Lower lobe of right lung (tissue), 2 donors: ENCODE results near the gene INTS6. TPM values are rescaled to one million over a fixed set of nuclear protein-coding genes. Genes with fewer than 3 reads are reported as not detected.

Experiments used
- ATAC-seq, 2 donors: fragments of 200-7000 bp; cut with Tn5 transposase; one replicate each; pipeline ENCODE4 v1.9.1; 2020 to 2022; ENCODE audit warnings: mild to moderate bottlenecking in 2 of 2, moderate library complexity in 2 of 2
- DNase-seq: peaks from one replicate; pipeline ENCODE4 v3.0.0-alpha.2; 2020
- H3K27ac ChIP-seq: fragments of 200-600 bp; one replicate; pipeline ENCODE4 v1.8.0; 2022
- H3K27me3 ChIP-seq: fragments of 200-600 bp; one replicate; pipeline ENCODE4 v1.8.0; 2022; ENCODE audit warnings: low read depth
- H3K36me3 ChIP-seq: fragments of 200-600 bp; one replicate; pipeline ENCODE4 v1.8.0; 2022; ENCODE audit warnings: mild to moderate bottlenecking
- H3K4me1 ChIP-seq: fragments of 200-600 bp; one replicate; pipeline ENCODE4 v1.8.0; 2022
- H3K4me3 ChIP-seq: fragments of 200-600 bp; one replicate; pipeline ENCODE4 v1.8.0; 2022; ENCODE audit warnings: mild to moderate bottlenecking
- H3K9me3 ChIP-seq: fragments of 200-600 bp; one replicate; pipeline ENCODE4 v1.8.0; 2022
- intact Hi-C: fragments of 100-400 bp; cut with DNase I; formaldehyde crosslinking; loops from one replicate; pipeline ENCODE4 v1.11.0; 2022
- total RNA-seq: library from RNA; stranded (reverse); fragmentation: NEBNext Ultra II Directional; extraction: Animal tissue kit (Norgen Biotek cat#: 25700); gene quantifications from one replicate; pipeline ENCODE4 v1.2.1, GENCODE V29; 2021
- TF ChIP-seq, protein P1 (sequence below): fragments of 200-600 bp; IDR thresholded peaks from one replicate; pipeline ENCODE4 v1.8.0; 2022; ENCODE audit warnings: antibody characterized with exemption, mild to moderate bottlenecking
- donor health status: DM: no; HTN: yes; CAD: no; lungs with severe emphysema.

The INTS6 gene
- total RNA-seq, 1 donor from 2014 or later: 29.5 TPM

GRCh38 chr13:51453959-51454703 is 1.3 kb upstream of the INTS6 start:
- Histone ChIP-seq H3K4me3 (peak overlapping the region; percentile 70), H3K36me3 (peaks cover 31% of the 10 kb centered on the region), H3K27ac (peak overlapping the region; percentile 96), H3K27me3 (no peaks in the 10 kb centered on the region), H3K4me1 (peaks cover 31% of the 10 kb centered on the region), H3K9me3 (no peaks in the 10 kb centered on the region)
- intact Hi-C loops: loop anchor here (10.0 kb wide), 1 partner anchor 131 kb away; the partner anchor contains the start of gene WDFY2
- DNase-seq (no peak), ATAC-seq (no peak)
- TF ChIP-seq, protein P1, sequence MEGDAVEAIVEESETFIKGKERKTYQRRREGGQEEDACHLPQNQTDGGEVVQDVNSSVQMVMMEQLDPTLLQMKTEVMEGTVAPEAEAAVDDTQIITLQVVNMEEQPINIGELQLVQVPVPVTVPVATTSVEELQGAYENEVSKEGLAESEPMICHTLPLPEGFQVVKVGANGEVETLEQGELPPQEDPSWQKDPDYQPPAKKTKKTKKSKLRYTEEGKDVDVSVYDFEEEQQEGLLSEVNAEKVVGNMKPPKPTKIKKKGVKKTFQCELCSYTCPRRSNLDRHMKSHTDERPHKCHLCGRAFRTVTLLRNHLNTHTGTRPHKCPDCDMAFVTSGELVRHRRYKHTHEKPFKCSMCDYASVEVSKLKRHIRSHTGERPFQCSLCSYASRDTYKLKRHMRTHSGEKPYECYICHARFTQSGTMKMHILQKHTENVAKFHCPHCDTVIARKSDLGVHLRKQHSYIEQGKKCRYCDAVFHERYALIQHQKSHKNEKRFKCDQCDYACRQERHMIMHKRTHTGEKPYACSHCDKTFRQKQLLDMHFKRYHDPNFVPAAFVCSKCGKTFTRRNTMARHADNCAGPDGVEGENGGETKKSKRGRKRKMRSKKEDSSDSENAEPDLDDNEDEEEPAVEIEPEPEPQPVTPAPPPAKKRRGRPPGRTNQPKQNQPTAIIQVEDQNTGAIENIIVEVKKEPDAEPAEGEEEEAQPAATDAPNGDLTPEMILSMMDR: no peak

- Histone ChIP-seq H3K9me3 (no peaks in the 10 kb centered on the region), H3K4me3 (peak overlapping the region; percentile 70), H3K36me3 (peaks cover 36% of the 10 kb centered on the region), H3K27ac (peak overlapping the region; percentile 96), H3K27me3 (no peaks in the 10 kb centered on the region), H3K4me1 (peaks cover 31% of the 10 kb centered on the region)
- intact Hi-C loops: loop anchor here (10.0 kb wide), 1 partner anchor 131 kb away; the partner anchor contains the start of gene WDFY2
- DNase-seq (peak; percentile 90), ATAC-seq (peak; percentile 78)
- TF ChIP-seq, protein P1: no peak
Observed at GRCh38 chr13:51453207-51453958, 547 bp upstream of the INTS6 start.

DNA sequence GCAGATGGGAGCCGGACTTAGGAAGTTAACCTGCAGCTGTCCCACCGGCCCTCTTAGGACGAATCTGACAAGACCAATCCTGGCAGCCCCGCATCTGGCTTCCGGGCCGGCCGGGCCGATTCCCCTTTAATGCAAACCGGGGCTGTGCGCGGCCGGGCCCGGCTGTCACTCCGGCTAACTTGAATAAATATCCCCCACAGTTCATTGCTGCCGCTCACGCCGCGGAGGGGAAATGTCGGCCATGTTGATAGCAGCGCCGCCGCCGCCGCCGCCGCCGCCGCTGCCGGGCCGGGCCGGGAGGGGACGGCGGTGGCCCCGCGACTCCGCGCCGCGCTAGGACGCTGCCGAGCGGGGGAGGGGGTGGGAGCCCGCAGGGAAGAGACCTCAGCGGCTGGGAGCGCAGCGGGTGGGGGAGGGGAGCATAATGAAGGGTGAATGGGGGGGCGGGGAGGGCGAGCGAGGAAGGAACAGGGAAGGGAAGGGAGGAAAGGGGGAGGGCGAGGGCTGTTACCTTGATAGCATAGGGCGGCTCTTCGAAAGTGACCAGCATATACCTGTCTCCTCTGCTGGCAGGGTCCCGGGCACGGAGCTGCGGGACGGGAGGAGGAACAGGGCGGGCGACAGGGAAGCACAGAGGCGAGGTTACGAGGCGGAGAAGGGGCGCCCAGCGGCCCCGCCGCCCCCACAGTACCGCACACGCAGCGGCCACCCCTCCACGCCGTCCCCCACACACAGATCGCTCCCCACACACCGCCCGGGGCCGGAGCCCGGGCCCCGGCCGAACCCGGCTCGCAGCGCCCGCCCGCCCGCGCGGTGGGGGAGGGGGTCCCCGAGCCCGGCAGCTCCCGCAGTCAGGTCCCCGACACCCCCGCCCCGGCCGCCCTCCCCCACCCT is 1.1 kb downstream of the INTS6 start:
- H3K4me1 ChIP-seq: peaks cover 31% of the 10 kb centered on the region
- ATAC-seq (peak; percentile 36 to 47), DNase-seq (peak; percentile 93)
- peak overlapping the region; percentile 98 for H3K27ac ChIP-seq
- TF ChIP-seq, protein P1: no peak
- peaks cover 36% of the 10 kb centered on the region for H3K36me3 ChIP-seq
- no peaks in the 10 kb centered on the region for H3K9me3 ChIP-seq
- intact Hi-C loops: loop anchor here (10.0 kb wide), 1 partner anchor 133 kb away; the partner anchor contains the start of gene WDFY2
- peak overlapping the region; percentile 94 for H3K4me3 ChIP-seq
- H3K27me3 ChIP-seq: no peaks in the 10 kb centered on the region

- intact Hi-C loops: loop anchor here (10.0 kb wide), 1 partner anchor 134 kb away; the partner anchor contains the start of gene WDFY2
Observed at GRCh38 chr13:51451134-51451466, 1.7 kb downstream of the INTS6 start.

More at GRCh38 chr13:51451134-51451466, 1.7 kb downstream of the INTS6 start:
- DNase-seq (no peak), ATAC-seq (no peak)
- peaks cover 31% of the 10 kb centered on the region for H3K4me1 ChIP-seq
- TF ChIP-seq, protein P1: no peak
- peak overlapping the region; percentile 94 for H3K4me3 ChIP-seq
- H3K9me3 ChIP-seq: no peaks in the 10 kb centered on the region
- H3K27me3 ChIP-seq: no peaks in the 10 kb centered on the region
- peaks cover 32% of the 10 kb centered on the region for H3K36me3 ChIP-seq
- peak overlapping the region; percentile 98 for H3K27ac ChIP-seq
